GM15510 (cell line): ENCODE data around the gene OR4M2.
"Not testable (repeated sequence)": the region's sequence is repeated elsewhere in the genome, so short reads cannot be mapped to it uniquely, and the experiment has no call there.

Experiments used
- POLR2A ChIP-seq: IDR thresholded peaks from 3 replicates; pipeline ENCODE4 v1.6.1; 2011; ENCODE audit warnings: borderline replicate concordance; ENCODE audit not compliant: insufficient read length; ENCODE audit errors: extremely low read depth

OR4M2 gene, protein sequence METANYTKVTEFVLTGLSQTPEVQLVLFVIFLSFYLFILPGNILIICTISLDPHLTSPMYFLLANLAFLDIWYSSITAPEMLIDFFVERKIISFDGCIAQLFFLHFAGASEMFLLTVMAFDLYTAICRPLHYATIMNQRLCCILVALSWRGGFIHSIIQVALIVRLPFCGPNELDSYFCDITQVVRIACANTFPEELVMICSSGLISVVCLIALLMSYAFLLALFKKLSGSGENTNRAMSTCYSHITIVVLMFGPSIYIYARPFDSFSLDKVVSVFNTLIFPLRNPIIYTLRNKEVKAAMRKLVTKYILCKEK

DNA sequence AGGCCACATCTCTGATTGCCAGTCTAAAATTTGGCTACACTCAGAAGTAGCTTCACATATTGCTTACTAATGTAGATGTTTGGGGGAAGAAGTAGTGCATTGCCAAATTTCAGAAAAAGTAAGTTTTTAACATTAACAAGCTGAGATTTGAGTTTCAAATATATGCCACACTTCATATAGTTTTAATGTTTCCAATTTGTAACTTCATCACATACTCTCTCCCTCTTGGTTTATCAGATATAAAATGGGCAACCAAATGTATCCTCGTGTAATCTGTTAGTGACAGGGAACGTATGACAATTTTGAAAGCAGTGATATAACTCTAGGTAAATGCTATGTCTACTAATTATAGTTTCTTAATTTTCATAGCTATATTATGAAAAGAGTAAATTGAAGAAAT is at the start of gene OR4M2:
OR4M2 (plus strand) TSS at position 301 of the 400 bp plus-strand sequence; CDS start at position 399, 98 bp downstream.
- not testable (repeated sequence) for TF ChIP-seq POLR2A
